Ovary (tissue), 9 donors: Measurements from ENCODE around the gene APBA2. TPM values are rescaled to one million over a fixed set of nuclear protein-coding genes. Genes with fewer than 3 reads are reported as not detected.
"Not testable (repeated sequence)": the region's sequence is repeated elsewhere in the genome, so short reads cannot be mapped to it uniquely, and the experiment has no call there.

Source experiments
- DNase-seq, 5 donors: peaks; one replicate each; pipeline ENCODE4 v3.0.0-alpha.2; 2019 to 2020
- H3K27ac ChIP-seq, 2 donors: fragments of 200-600 bp; one replicate each; pipeline versions ENCODE4 v1.5.1 to v1.8.0; 2019 to 2022
- H3K27me3 ChIP-seq: fragments of 200-600 bp; one replicate; pipeline ENCODE4 v1.8.0; 2022
- H3K36me3 ChIP-seq: fragments of 200-600 bp; sonication (generic); one replicate; pipeline ENCODE4 v1.5.1; 2019
- H3K4me1 ChIP-seq: one replicate; pipeline ENCODE4 v1.8.1; 2013; ENCODE audit warnings: mild to moderate bottlenecking, moderate library complexity; ENCODE audit not compliant: insufficient read depth
- H3K4me3 ChIP-seq: fragments of 200-600 bp; sonication (generic); one replicate; pipeline ENCODE4 v1.5.1; 2017
- H3K9me3 ChIP-seq, 2 donors: fragments of 200-600 bp in 1 of 2; sonication (generic) in 1 of 2; one replicate each; pipeline versions ENCODE4 v1.5.1 to v1.8.1; 2013 to 2019; ENCODE audit warnings: mild to moderate bottlenecking in 1 of 2, moderate library complexity in 1 of 2
- EP300 ChIP-seq: sonication (generic); formaldehyde crosslinking; IDR thresholded peaks from one replicate; pipeline ENCODE4 v1.6.1; 2017; ENCODE audit warnings: antibody characterized with exemption
- POLR2A ChIP-seq: fragments of 450-650 bp; IDR thresholded peaks from one replicate; pipeline ENCODE4 v1.6.1; 2017; ENCODE audit warnings: antibody characterized with exemption, mild to moderate bottlenecking, moderate library complexity
- WGBS, 3 donors: extraction: QIAGEN DNeasy Blood & Tissue Kit in 1 of 3; methylation state at CpG; one replicate each; pipeline versions ENCODE4 v1.1.5 to v1.1.7; 2013 to 2017; 5-methylcytosine and 5-hydroxymethylcytosine counted together
- intact Hi-C, 4 donors: fragments of 100-400 bp; cut with DNase I; formaldehyde crosslinking; loops; one replicate each; pipeline versions ENCODE4 v1.11.0 to v1.15.1; 2022 to 2023
- polyA plus RNA-seq, 2 donors: library from polyadenylated mRNA; stranded (reverse); fragments of 200-250 nt in 1 of 2; fragments of 350-450 nt in 1 of 2; fragmentation: Illumina TruSeq in 1 of 2; extraction: RNeasy Lipid Tissue Mini Kit (QIAGEN cat#74804) in 1 of 2; gene quantifications; one replicate each; pipeline ENCODE4 v1.2.3, GENCODE V29; 2013 to 2014
- total RNA-seq, 7 donors: library from RNA; depleted of rRNA in 2 of 7; stranded (reverse); fragments of >200 nt in 2 of 7; fragmentation: NEBNext Ultra II Directional in 3 of 7; extraction: Animal tissue kit (Norgen Biotek cat#: 25700) in 3 of 7; gene quantifications; one replicate each; pipeline versions ENCODE4 v1.1.0 to v1.2.4, GENCODE V29; 2016 to 2023
- TF ChIP-seq, protein P1 (sequence below), 3 donors: fragments of 450-650 bp in 2 of 3; fragments of 200-600 bp in 1 of 3; IDR thresholded peaks; one replicate each; pipeline versions ENCODE4 v1.5.1 to v1.8.0; 2016 to 2022; ENCODE audit warnings: antibody characterized with exemption in 3 of 3, mild to moderate bottlenecking in 1 of 3
- donor health status: DM: no; HTN: no; CAD: no; lungs with moderate emphysema.
- donor health status: DM: no; HTN: no; CAD: no.
- donor health status: Bipolar disorder and iron deficiency.
- donor health status: DM: yes; HTN: yes; CAD: no.
- donor health status: DM: no; HTN: no; CAD: no.
- donor health status: DM: yes; HTN: yes; CAD: no.

Gene APBA2
- total and polyA plus RNA-seq, 9 donors, result 0.53 to 3.1 (median 1.4) TPM

- no peak for DNase-seq
- Histone ChIP-seq H3K4me1 (no peaks in the 10 kb centered on the region), H3K9me3 (no peaks in the 10 kb centered on the region), H3K4me3 (no peak overlapping the region), H3K27me3 (no peaks in the 10 kb centered on the region), H3K27ac (no peak overlapping the region), H3K36me3 (no peaks in the 10 kb centered on the region)
- intact Hi-C loops, result no loop called here
- TF ChIP-seq EP300, result no peak
- no peak for TF ChIP-seq POLR2A
- TF ChIP-seq, protein P1, sequence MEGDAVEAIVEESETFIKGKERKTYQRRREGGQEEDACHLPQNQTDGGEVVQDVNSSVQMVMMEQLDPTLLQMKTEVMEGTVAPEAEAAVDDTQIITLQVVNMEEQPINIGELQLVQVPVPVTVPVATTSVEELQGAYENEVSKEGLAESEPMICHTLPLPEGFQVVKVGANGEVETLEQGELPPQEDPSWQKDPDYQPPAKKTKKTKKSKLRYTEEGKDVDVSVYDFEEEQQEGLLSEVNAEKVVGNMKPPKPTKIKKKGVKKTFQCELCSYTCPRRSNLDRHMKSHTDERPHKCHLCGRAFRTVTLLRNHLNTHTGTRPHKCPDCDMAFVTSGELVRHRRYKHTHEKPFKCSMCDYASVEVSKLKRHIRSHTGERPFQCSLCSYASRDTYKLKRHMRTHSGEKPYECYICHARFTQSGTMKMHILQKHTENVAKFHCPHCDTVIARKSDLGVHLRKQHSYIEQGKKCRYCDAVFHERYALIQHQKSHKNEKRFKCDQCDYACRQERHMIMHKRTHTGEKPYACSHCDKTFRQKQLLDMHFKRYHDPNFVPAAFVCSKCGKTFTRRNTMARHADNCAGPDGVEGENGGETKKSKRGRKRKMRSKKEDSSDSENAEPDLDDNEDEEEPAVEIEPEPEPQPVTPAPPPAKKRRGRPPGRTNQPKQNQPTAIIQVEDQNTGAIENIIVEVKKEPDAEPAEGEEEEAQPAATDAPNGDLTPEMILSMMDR (IDR thresholded peaks at IDR 0.05), result no peak
- 56 to 77% (median 75%) methylated on average over 9 to 16 of the region's 16 CpGs for WGBS, 3 donors
Measured at GRCh38 chr15:28861031-28861534, 24.7 kb upstream of the APBA2 start.

- H3K36me3 ChIP-seq, H3K4me3 ChIP-seq, H3K27me3 ChIP-seq, H3K27ac ChIP-seq, DNase-seq, intact Hi-C loops, H3K9me3 ChIP-seq, H3K4me1 ChIP-seq: not testable (repeated sequence)
- WGBS, 3 donors, result 93 to 96% (median 96%) methylated on average over 11 of the region's 11 CpGs
Measured at GRCh38 chr15:28861589-28862293, 24.0 kb upstream of the APBA2 start.

DNA sequence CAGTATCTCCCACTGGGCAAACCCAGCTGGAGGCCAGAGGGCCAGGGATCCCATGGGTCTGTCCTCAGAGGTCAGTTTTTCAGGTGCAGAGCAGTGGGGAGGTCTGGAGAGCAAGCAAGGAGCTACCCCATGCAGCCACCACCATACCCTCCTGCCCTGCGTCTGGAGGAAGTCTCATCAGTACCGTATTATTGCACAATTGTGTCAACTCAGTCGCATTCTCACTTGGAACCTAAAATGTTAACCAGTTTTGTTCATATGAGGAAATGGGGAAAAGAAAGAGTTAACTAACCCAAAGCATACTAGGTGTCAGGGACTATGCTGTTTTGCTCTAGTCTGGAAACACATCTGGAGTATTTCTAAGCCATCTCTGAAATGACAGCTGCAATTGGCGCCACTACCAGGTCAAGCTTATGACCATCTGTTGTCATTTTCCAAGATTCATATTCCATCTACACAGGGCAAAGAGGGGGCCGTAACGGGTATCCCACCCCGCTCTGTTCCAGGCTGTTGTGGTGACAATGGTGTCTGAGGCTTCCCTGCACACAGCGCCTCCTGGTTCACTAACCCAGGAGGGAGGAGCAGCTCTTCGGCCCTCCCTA, 16.9 kb upstream of the APBA2 start:
- no peak overlapping the region for H3K27ac ChIP-seq
- no peaks in the 10 kb centered on the region for H3K27me3 ChIP-seq
- TF ChIP-seq EP300 (no peak), POLR2A (no peak)
- TF ChIP-seq, protein P1 (IDR thresholded peaks at IDR 0.05), result no peak
- intact Hi-C loops, result no loop called here
- DNase-seq, result no peak
- no peak overlapping the region for H3K4me3 ChIP-seq
- H3K4me1 ChIP-seq, result no peaks in the 10 kb centered on the region
- WGBS, 3 donors, result 76 to 81% (median 79%) methylated on average over 9 of the region's 9 CpGs
- H3K9me3 ChIP-seq, result no peaks in the 10 kb centered on the region
- H3K36me3 ChIP-seq, result no peaks in the 10 kb centered on the region

DNA sequence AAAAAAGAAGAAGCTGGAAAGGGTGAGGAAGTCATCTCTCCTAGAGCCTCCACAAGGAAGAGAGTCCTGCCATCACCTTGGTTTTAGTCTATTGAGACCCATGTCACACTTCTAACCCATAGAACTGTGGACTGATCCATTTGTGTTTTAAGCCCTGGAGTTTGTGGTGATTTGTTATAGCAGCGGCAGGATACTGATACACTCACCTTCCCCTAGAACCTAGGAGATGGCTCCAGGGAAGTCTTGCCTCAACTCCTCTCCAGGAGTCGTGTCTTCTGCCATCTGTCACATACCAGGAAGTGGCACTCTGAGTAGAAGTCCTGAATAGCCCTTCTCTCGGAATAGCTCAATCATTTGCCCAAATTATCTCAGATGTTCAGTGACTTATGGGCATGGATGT, 14.6 kb upstream of the APBA2 start:
- WGBS, 3 donors, result 86 to 89% (median 89%) methylated on average over 3 of the region's 3 CpGs
- TF ChIP-seq EP300, result no peak
- intact Hi-C loops, result loop anchor here in 1 of 4 donors (5.0 kb wide), 1 partner anchor 166 kb away; no protein-coding TSS in a partner anchor
- Histone ChIP-seq H3K36me3 (no peaks in the 10 kb centered on the region), H3K4me1 (no peaks in the 10 kb centered on the region), H3K4me3 (no peak overlapping the region), H3K27me3 (no peaks in the 10 kb centered on the region), H3K27ac (no peak overlapping the region), H3K9me3 (no peaks in the 10 kb centered on the region)
- DNase-seq, result no peak

- intact Hi-C loops, result loop anchor here in 1 of 4 donors (5.0 kb wide), 1 partner anchor 164 kb away; no protein-coding TSS in a partner anchor
- H3K4me1 ChIP-seq, result no peaks in the 10 kb centered on the region
- H3K9me3 ChIP-seq, result no peaks in the 10 kb centered on the region
- no peak overlapping the region for H3K4me3 ChIP-seq
- WGBS, 3 donors, result 81 to 90% (median 82%) methylated on average over 5 of the region's 5 CpGs
- H3K36me3 ChIP-seq, result no peaks in the 10 kb centered on the region
- DNase-seq, result no peak
- H3K27me3 ChIP-seq, result no peaks in the 10 kb centered on the region
- TF ChIP-seq EP300 (no peak), POLR2A (no peak)
- TF ChIP-seq, protein P1 (IDR thresholded peaks at IDR 0.05), result no peak
- H3K27ac ChIP-seq, result no peak overlapping the region
Measured at GRCh38 chr15:28873006-28873405, 12.8 kb upstream of the APBA2 start.
